ENCODE data around the gene NEURL1.

The NEURL1 gene

DNA sequence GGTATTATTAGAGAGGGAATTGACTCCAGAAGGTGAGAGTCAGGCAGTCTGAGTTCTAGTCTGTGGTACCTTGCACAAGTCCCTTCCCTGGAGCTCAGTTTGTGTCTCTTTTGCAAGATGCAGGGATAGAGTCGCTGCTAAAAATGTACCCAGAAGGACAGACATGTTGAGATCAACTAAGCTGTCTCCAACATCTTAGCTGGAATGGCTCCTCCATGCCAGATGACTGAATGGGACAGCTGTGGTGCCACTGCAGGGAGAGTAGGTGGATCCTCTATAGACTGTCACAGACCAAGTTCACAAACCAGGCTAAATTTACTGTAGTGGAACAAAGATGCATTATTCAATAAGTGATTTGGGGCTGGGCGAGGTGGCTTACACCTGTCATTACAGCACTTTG is 120.1 kb downstream of the NEURL1 start:
- no peak overlapping the region for H3K27ac Mint-ChIP-seq
- H3K4me3 Mint-ChIP-seq: no peak overlapping the region
- no peaks in the 10 kb centered on the region for H3K27me3 Mint-ChIP-seq
- H3K36me3 Mint-ChIP-seq: peaks cover 9% of the 10 kb centered on the region
- no peaks in the 10 kb centered on the region for H3K4me1 Mint-ChIP-seq
- no peaks in the 10 kb centered on the region for H3K9me3 Mint-ChIP-seq
- DNase-seq (ENCODE audit: low spot score in 2 of 2) (no peak), ATAC-seq (ENCODE audit: low read depth) (no peak)

DNA sequence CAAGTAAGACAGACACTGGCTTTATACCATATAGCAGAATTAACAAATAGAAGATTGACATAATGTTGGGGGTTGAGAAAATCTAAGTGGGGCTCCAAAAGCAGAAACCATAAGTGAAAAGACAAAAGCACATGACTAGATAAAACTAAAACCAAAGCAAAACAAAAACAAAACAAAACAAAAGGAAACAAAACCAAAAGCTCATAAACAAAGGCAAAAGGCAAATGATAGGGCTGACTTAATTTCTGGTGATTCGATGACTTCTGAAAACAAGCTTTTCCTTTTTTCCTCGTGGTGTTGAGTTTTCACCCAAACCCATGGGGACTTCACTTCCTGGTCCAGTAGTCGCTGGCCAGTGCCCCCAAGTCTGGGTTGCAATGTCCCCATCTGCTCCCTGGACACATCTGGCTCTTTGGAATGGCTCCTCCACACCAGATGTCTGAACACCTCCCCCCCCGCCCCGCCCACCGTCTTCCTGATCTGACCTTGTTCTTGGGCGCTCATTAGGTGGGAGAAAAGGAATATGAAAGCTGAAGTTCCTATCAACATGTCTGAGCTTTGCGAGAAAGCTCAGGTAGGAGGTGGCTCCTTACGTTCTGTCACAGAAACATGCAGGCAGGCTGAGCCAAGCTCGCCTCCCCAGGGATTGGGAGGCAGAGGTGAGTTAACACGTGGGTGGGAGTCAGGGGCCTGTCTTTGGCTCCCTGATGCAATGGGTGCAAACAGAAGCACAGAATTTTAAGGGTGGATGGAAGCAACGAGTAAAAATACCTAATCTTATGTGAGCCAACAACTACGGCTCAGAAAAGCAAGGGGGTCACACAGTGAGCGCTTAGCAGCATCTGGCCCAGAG is 121.0 kb downstream of the NEURL1 start:
- no peaks in the 10 kb centered on the region for H3K4me1 Mint-ChIP-seq
- H3K36me3 Mint-ChIP-seq: peaks cover 9% of the 10 kb centered on the region
- ATAC-seq (ENCODE audit: low read depth): no peak
- H3K27me3 Mint-ChIP-seq: no peaks in the 10 kb centered on the region
- no peak for DNase-seq (ENCODE audit: low spot score in 2 of 2)
- no peaks in the 10 kb centered on the region for H3K9me3 Mint-ChIP-seq
- no peak overlapping the region for H3K27ac Mint-ChIP-seq
- no peak overlapping the region for H3K4me3 Mint-ChIP-seq

DNA sequence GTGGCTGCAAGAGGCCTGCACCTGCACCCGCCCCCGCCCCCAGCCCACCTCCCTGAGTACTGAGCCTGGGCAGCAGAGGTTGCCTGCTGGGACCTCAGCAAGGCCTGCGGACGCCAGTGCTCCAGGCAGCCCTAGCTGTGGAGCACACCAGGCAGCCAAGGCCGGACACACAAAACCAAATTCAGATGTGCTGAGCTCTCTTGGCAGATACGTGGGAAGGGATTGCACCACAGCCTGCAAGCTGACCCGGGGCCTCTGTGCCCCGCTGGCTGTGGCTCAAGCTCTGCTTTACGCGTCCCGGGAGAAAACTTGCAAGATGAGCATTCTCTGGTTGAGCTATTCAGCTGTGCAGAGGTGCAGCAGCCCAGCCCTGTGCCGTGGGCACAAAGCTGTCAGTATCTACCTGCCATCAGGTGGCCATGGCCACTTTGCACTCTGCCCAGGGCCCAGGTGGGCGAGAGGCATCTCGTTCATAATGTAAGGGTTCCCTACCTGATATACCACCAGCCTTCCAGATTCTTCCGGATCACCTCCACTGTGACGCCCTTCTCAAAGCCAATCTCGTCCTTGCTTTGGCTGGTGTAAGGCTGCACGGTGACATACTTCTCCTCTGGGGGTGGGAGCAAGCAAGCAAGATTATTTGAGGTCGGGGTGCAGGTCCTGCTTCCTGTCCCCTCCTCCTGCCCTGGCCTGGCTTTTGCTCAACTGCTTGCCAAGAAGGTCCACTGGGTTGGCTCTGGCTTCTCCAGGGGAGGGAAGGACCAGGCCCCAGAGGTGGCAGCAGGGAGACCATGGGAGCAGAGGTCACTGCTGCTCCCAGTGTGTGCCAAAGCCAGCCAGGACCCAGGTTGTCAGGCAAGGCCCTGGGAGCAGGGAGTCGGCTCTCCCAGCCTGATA is 123.4 kb downstream of the NEURL1 start:
- Mint-ChIP-seq H3K27ac (no peak overlapping the region), H3K27me3 (no peaks in the 10 kb centered on the region), H3K36me3 (peaks cover 12% of the 10 kb centered on the region), H3K9me3 (no peaks in the 10 kb centered on the region), H3K4me3 (no peak overlapping the region), H3K4me1 (no peaks in the 10 kb centered on the region)
- no peak for ATAC-seq (ENCODE audit: low read depth)
- DNase-seq (ENCODE audit: low spot score in 2 of 2): no peak

DNA sequence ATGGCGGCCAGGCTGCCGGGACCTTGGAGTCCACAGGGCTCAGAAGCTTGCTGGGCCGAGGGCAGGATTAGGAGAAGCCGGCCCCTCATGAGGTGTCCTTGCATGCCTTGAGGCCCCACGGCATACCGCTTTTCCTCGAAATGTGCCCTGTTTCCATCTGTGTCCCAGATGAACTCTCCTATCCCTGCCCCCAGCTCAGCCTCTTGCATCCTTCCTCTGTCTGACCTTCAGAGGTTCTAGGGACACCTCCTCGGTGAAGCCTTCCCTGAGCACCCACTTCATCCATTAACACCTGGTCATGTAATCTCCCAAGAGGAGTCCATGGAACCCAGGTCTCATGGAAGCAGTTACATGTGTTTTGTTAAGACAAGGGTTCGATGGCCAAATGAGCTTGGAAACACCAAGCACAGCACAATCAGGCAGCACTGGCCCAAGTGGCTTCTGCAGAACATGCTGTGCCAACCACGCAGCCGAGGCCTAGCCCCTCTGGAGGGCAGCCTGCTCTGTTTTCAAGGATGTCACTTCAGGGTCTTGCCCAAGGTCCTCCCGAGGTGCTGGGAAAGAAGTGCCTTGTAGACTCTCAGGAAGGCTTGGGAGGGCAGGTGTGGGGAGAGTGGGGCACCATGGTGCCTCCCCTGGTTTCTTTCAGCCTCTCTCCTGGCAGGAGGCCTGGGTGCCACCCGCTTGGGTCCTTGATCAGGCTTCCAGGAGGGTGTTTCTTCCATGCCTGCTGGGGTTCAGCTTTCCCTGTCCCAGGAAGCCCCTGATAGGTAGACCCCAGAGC is 124.3 kb downstream of the NEURL1 start:
- no peak for ATAC-seq (ENCODE audit: low read depth)

DNA sequence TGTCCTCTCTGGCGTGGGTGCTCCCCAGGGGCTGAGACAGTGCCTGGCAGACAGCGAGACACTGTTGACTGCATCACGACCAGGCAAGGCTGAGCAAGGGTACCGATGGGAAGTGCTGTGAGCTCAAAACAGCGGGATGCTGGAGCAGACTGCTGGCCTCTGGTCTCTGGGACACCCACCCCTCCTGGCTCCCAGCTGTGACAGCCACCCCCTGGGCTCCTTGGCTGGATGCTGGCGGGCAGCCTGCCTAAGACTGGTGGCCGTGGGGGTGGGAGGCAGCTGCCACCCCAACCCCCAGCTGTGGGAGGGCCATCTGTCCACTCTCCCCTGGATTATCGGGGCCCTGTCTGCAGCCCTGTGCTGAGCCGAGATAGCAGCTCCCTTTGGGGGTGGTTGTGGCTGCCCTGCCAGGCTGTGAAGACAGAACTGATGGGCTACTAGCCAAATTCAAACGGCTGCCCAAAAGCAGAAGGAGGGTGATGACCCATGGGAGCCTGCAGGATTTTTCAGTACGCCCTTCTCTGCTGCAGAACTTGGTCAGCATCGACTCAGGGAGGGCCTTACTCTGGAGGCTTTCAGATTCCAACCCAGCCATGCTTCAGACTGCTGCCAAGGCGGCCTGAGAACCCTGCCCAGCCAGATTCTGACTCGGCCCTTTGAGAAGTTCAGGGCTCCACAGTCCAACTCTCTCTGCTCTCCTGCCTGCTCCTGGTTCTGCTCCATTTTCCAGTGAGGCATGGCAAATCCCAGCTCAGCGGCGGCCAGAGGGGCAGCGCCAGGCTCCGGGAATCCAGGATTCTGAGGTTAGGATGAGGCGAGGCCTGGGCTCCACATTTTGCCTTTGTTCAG is 125.3 kb downstream of the NEURL1 start:
- no peak for ATAC-seq (ENCODE audit: low read depth)
- H3K4me1 Mint-ChIP-seq: no peaks in the 10 kb centered on the region
- no peak overlapping the region for H3K4me3 Mint-ChIP-seq
- no peak for DNase-seq (ENCODE audit: low spot score in 2 of 2)
- no peak overlapping the region for H3K27ac Mint-ChIP-seq
- H3K36me3 Mint-ChIP-seq: peaks cover 11% of the 10 kb centered on the region
- no peaks in the 10 kb centered on the region for H3K27me3 Mint-ChIP-seq
- no peaks in the 10 kb centered on the region for H3K9me3 Mint-ChIP-seq

More for the DNA sequence above, 124.3 kb downstream of the NEURL1 start:
- no peaks in the 10 kb centered on the region for H3K27me3 Mint-ChIP-seq
- peaks cover 14% of the 10 kb centered on the region for H3K36me3 Mint-ChIP-seq
- H3K9me3 Mint-ChIP-seq: no peaks in the 10 kb centered on the region
- H3K4me1 Mint-ChIP-seq: no peaks in the 10 kb centered on the region
- H3K27ac Mint-ChIP-seq: no peak overlapping the region
- no peak for DNase-seq (ENCODE audit: low spot score in 2 of 2)
- no peak overlapping the region for H3K4me3 Mint-ChIP-seq

DNA sequence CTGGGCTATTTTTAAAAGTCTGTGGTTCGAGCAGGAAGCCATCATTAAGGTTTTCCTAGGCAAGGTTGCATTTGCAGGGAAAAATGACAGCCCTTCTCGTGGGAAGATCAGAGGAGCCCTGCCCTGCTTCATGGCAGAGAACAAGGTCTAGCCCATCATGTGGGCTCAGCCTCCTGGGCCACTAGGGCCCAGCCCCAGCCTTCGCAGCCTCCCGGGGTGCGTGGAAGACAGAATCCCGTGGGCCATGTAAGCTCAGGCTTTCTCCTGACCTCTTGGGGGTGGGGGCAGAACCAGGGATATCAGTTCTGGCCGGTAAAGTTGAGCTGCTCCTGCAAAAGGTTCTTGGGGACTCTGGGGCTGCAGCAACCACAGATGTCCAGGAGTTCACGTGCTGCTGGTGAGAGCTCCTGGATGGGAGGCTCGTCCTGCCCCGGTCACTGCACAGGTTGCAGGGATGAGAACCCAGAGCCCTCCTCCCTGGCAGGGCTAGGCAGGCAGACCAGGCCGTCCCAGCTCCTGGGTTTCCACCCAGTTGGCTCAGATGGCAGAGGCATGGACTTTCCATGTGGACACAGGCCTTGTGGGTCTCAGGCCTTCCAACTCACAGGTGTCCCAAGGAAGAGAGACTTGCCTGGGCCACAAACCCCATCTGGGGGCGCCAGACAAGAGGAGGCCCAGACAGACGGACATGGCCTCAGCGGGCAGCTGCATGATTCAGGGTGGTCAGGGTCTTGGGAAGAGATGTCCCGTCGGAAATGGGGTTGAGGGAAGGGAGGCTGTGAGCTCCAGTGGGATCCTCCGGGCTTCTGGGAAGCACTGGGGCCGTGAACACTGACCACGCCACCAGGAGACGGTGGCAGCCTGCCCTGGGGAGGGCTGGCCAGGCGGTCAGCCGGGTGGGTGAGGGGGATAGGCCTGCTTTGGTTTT is 126.2 kb downstream of the NEURL1 start:
- H3K4me1 Mint-ChIP-seq: no peaks in the 10 kb centered on the region
- peaks cover 8% of the 10 kb centered on the region for H3K36me3 Mint-ChIP-seq
- peak overlapping the region; percentile 2 for H3K27ac Mint-ChIP-seq
- DNase-seq (ENCODE audit: low spot score in 2 of 2): no peak
- H3K9me3 Mint-ChIP-seq: no peaks in the 10 kb centered on the region
- no peak overlapping the region for H3K4me3 Mint-ChIP-seq
- no peaks in the 10 kb centered on the region for H3K27me3 Mint-ChIP-seq
- ATAC-seq (ENCODE audit: low read depth): no peak

DNA sequence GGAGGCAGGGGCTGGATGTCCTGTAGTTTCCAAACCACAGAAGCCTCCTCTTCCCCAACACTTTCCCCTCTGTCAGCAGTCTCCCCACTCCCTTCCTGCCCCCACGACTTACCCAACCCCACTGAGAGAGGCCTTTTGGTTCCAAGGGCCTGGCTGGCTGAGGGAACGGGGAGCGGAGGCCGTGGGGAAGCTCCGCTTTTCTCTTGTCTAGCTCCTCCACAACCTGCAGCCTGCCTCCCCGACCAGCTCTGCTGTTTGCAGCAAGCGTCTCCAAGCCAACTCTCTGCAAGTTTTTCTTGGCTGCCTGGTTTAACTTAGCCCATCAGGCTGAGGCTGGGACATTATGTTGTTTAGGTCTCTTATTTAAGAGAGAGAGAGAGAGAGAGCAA is 126.8 kb downstream of the NEURL1 start:
- ATAC-seq (ENCODE audit: low read depth) (no peak), DNase-seq (ENCODE audit: low spot score in 2 of 2) (no peak)
- Mint-ChIP-seq H3K27me3 (no peaks in the 10 kb centered on the region), H3K4me1 (no peaks in the 10 kb centered on the region), H3K4me3 (no peak overlapping the region), H3K36me3 (peaks cover 4% of the 10 kb centered on the region), H3K9me3 (no peaks in the 10 kb centered on the region), H3K27ac (peak overlapping the region; percentile 2)

DNA sequence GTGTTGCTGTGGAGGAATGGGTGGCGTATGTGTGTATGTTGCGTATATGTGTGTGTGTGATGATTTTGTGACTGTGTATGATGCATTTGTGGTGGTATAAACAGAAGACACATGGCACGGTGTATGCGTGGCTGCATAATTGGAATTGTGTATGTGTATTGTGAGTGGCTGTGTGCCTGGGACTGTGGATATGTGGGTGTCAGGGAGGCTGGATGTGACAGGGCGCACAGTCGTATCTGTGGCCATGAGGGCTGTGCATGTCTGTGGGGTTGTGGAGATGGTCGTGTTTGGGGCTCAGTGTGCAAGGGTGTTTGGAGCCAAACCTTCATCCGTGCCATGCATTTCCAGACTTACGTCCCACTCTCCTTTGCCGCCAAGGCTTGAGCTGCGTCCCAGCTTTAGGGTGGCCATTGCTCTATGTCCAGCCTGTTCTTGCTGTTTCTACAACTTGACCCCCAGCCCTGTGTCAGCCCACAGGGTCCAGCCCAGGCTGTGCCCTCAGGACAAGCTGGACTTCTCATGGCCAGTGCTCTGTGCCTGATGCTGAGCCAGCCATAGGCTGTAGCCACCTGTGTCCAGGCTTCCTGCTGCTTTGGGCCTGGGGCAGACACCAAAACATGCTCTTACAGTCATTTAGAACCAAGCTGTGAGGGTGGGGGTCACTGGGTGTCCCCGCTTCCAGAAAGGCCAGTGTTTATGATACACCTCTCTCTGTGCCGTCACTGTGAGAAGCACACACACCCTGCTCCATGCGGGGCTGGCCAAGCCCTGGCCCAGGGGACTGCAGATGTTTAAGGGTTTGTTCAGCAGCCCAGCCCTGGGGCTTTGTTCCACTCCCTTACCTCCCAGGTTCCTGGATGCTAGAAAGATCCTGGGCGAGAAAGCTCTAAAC is 127.6 kb downstream of the NEURL1 start:
- H3K9me3 Mint-ChIP-seq: no peaks in the 10 kb centered on the region
- H3K27ac Mint-ChIP-seq: no peak overlapping the region
- no peak overlapping the region for H3K4me3 Mint-ChIP-seq
- DNase-seq (ENCODE audit: low spot score in 2 of 2) (no peak), ATAC-seq (ENCODE audit: low read depth) (no peak)
- peaks cover 7% of the 10 kb centered on the region for H3K36me3 Mint-ChIP-seq
- no peaks in the 10 kb centered on the region for H3K27me3 Mint-ChIP-seq
- no peaks in the 10 kb centered on the region for H3K4me1 Mint-ChIP-seq

DNA sequence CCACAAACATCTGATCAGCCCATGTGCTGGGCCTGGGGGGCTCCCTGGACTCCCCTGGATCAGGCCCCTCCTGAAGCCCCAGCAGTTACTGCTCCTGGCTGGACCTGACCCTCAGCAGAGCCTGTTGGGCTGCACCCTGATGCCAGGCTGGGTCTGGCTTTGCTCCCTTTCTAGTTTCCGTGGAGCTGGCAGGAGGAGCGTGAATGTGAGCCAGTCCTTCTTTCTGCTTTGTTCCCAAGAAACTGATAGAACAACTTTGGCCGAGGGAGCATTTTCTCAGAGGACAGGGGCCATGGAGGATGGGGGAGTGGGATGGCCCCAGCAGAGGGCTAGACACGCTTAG is 128.2 kb downstream of the NEURL1 start:
- no peaks in the 10 kb centered on the region for H3K4me1 Mint-ChIP-seq
- no peaks in the 10 kb centered on the region for H3K27me3 Mint-ChIP-seq
- no peak overlapping the region for H3K4me3 Mint-ChIP-seq
- DNase-seq (ENCODE audit: low spot score in 2 of 2): no peak
- no peaks in the 10 kb centered on the region for H3K9me3 Mint-ChIP-seq
- no peak for ATAC-seq (ENCODE audit: low read depth)
- H3K36me3 Mint-ChIP-seq: peaks cover 7% of the 10 kb centered on the region
- H3K27ac Mint-ChIP-seq: no peak overlapping the region

DNA sequence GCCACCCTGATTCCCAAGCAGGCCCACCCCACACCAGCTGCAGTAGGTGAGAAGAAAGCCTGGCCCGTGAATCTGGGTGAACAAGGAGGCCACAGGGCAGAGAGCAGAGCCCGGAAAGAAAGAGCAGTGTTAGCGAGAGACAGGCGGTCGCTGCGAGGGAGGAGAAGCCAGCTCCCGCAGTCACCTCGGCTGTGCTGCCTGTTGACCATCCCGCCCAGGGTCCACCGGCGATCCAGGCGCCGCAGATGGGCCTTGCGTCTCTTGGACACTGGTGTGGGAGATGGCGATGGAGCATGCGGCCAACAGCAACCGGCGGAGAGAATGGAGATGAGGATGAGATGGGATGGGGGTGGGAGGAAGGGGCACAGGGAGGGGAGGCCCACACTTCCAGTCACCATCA is 128.8 kb downstream of the NEURL1 start:
- no peak for ATAC-seq (ENCODE audit: low read depth)
- H3K4me1 Mint-ChIP-seq: no peaks in the 10 kb centered on the region
- no peaks in the 10 kb centered on the region for H3K9me3 Mint-ChIP-seq
- no peak for DNase-seq (ENCODE audit: low spot score in 2 of 2)
- H3K4me3 Mint-ChIP-seq: no peak overlapping the region
- H3K36me3 Mint-ChIP-seq: peaks cover 10% of the 10 kb centered on the region
- H3K27me3 Mint-ChIP-seq: no peaks in the 10 kb centered on the region
- H3K27ac Mint-ChIP-seq: no peak overlapping the region

DNA sequence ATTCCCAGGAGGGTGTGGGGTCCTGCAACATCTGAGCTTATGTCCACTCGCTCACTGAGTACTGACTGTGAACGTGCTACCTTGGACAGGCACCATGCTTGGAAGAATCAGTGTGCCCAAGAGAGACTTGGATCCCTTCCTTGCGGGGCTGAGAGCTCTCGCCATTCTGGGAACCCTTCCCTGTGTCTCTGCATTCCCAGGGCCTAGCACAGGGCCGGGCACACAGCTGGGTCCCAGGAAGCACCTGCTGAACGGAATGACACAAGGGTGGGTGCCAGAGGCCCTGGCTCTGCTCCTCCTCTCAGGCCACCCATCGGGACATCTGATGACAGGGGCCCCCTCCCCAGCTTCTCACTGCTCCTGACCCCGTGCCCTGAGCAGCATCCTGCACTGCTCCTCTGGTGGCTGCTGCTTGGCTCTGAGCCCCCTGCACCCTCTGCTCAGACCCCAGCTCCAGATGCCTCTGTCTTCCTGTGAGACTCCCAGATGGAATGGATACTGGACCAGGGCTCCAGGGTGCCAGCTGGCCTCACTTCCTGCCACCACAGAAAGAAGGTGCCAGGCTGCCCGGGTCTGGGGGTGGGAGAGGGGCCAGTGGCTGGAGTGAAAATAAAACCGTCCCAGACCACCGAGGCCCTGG is 129.6 kb downstream of the NEURL1 start:
- Mint-ChIP-seq H3K4me3 (no peak overlapping the region), H3K9me3 (no peaks in the 10 kb centered on the region)

More for the DNA sequence above, 129.6 kb downstream of the NEURL1 start:
- peaks cover 12% of the 10 kb centered on the region for H3K36me3 Mint-ChIP-seq
- no peaks in the 10 kb centered on the region for H3K27me3 Mint-ChIP-seq
- no peak for DNase-seq (ENCODE audit: low spot score in 2 of 2)
- no peak for ATAC-seq (ENCODE audit: low read depth)
- H3K27ac Mint-ChIP-seq: no peak overlapping the region
- H3K4me1 Mint-ChIP-seq: no peaks in the 10 kb centered on the region

Measured in memory B cell (primary cell).